GM18868 (cell line): ENCODE data around the gene LRRC8D.

Source experiments
- ATAC-seq: cut with Tn5 transposase; IDR thresholded peaks from one replicate; pipeline ENCODE4 v1.9.1; 2021; ENCODE audit warnings: mild to moderate bottlenecking, moderate library complexity; ENCODE audit not compliant: unreplicated experiment

Gene LRRC8D

DNA sequence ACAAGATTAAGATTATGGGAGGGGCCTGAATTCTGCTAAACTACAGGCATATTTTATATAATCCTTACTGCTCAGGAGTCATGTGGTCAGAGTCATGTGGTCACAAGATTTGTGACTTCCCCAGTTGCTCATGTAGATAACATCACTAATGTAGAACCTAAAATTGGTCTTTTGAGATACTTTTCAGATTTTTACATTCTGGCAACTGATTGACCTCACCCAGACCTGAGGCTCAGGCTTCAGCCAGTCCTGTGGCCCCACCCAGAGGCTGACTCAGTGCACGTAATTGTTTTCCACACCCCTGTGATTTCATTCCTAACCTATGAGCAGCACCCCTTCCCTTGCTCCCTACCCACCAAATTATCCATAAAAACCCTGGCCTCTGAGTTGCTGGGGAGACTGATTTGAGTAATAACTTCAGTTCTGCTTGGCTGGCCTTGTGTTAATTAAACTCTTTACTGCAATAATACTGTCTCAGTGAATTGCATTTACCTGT is 132.3 kb downstream of the LRRC8D start:
- peak; percentile 60 for ATAC-seq

- no peak for ATAC-seq
Observed at GRCh38 chr1:89953929-89954328, 133.1 kb downstream of the LRRC8D start.

DNA sequence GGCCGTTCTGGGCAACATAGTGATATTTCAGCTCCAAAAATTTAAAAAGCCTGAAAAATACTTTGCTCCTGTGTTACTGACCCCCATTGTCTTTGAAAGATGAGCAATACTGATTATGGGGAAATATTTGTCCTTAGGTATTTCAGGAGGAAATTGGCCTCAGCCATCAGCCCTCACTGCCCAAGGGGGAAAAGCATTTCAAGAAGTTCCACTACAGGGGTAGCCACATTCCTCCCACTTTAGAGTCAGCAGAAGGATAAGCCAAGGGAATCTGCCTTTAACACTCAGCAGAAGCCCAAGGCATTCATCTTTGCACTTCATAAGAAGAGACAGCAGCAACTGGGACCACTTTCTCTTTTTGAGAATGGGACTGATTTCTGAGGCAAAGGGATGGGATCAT is 133.6 kb downstream of the LRRC8D start:
- no peak for ATAC-seq

- no peak for ATAC-seq
Observed at GRCh38 chr1:89955311-89956205, 134.7 kb downstream of the LRRC8D start.

GRCh38 chr1:89957107-89957506 is 136.3 kb downstream of the LRRC8D start:
- ATAC-seq = no peak

DNA sequence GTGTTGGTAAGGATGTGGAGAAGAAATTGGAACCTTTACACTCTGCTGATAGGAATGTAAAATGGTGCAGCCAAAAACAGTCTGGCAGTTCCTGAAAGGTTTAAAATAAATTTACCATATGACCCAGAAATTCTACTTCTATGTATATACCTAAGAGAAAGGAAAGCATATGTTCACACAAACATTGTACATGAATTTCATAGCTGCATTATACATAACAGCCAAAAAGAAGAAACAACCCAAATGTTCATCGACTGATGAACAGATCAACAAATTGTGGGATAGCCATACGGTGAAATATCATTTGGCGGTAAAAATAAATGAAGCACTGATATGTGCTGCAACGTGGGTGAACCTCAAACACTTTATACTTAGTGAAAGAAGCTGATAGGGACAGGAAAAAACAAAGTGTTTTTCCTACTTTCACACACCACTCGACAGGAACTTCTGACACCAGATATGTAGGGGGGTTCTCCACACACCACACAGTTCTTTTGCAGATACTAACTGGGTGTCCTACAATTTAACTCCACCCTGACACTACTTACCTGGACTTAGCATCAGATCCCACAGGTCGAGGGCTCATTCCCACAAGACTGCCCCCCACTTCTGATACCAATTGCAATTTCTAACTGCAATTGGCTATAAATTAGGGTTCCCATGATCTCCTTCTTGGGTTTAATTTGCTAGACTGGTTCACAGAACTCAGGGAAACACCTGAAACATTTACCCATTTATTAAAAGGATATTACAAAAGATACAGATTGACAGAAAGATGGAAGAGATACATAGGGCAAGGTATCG is 138.2 kb downstream of the LRRC8D start:
- no peak for ATAC-seq

DNA sequence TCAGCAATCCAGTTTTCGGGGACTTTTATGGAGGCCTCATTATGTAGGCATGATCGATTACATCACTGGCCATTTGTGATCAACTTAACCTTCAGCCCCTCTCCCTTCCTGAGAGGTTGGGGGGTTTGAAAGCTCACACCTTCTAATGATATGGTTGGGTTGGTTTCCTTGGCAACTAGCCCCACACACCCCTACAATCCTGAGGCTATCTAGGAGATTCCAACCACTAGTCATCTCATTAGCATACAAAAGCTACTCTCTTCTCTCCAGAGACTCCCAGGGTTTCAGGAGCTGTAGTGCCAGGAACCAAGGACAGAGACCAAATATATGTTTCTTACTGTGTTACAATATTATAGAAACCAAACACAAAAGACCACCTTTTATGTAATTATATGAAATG is 138.9 kb downstream of the LRRC8D start:
- no peak for ATAC-seq

DNA sequence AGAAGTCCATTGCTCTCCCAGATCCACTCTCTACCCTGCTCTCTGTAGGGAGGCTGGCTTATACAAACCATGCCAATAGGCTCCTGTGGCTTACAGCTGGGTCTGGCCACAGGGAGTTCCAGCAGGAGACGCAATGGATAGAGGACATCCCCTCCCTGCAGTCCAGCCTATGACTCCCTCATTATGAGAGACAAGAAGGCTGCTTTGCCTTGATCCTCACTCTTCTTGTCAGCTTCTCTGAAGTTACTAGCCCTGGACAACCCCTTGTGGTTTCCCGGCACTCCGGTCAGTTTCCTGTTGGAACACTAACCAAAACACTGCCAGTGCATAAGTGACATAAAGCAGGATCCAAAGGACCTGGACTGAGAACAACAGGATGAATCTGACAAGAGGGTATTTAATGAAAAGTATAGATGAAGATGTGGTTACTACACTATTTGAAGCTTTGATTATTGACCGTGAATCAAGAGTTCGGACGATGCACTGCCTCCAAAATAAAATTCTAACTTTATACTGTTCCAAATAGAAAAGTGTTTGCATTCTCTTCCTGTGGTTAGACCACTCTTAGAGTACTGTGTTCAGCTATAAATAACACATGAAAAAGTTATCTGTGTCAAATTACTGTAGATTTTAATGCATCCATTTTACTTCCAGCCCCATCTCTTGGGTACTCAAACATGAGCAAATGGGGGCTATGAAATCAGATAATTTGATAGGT is 141.4 kb downstream of the LRRC8D start:
- no peak for ATAC-seq

DNA sequence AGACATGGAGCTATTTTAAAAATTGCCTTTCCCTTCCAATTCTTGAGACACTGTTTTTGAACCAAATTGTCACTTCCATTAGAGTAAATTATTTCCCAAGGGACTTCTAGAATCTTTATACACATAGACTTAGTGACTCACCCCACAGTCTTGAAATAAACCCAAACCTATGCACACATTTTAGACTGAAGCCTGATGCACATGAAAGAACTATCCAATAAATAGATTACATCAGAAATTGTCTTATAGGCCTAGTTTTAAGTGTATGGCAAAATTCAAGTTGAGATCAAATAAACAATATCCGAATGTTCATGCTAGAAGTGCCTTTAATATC is 141.9 kb downstream of the LRRC8D start:
- no peak for ATAC-seq

DNA sequence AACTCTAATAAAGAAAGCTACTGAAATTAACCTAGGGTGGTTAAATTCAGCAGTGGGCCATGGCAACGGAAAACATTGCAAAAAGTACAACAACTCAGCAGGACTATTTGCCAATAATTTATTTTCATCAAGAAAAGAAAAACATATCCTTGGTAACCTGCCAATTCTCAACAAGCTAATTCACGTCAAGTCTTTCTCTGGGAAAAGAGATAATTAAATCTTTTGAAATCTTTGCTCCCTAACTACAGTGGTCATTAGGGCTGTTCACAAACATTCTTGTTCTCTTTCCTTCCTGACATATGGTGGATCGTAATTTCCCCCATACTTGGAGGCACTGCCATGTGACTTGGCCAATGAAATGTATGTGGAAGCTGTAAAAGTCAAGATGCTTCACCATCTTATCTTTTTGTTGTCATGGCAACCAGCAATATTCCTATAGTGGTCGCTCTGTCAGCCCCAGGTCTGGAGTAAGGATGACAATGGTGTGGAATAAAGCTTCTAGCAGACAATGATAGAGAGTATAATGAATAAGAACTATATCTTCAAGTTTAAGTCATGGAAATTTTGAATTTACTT is 144.4 kb downstream of the LRRC8D start:
- no peak for ATAC-seq

DNA sequence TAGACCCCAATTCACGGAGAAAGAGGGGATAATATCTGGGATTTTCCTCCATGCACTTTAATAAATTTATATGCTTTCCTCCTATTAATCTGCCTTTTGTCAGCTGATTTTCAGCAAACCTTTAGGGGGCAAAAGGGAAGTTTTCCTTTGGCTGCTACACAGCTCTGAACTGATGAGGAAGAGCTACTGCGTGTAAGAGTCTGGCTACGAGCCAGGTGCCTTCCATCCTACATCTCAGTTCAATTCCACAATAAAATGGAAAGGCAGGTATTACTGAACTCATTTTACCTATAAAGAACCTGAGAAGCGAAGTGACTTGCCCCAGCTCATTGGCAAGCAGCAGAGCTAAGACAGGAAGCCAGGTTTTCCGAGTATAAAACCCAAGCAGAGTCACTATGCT is 145.8 kb downstream of the LRRC8D start:
- ATAC-seq = no peak

DNA sequence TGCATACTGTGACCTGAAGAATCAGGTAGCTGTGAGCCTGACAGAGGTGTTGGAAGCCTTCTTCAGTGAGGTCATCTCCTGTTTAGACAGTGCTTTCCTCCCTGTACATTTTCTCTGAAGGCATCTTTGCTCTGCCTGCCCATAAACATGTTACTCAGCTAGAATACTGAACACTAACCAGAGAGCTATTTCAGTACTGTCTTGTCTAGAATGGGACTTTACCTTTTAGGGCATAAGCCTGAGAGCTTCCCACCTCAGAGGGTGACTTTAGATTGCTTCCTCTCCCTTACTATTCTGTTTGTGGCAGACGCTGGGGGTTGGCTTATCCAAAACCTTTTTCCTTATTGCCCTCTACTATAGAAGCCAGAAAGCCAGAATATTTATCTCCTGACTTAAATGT is 150.8 kb downstream of the LRRC8D start:
- ATAC-seq = peak; percentile 93

GRCh38 chr1:89972024-89972423 is 151.2 kb downstream of the LRRC8D start:
- no peak for ATAC-seq

GRCh38 chr1:89973471-89974127 is 152.8 kb downstream of the LRRC8D start:
- ATAC-seq = no peak

DNA sequence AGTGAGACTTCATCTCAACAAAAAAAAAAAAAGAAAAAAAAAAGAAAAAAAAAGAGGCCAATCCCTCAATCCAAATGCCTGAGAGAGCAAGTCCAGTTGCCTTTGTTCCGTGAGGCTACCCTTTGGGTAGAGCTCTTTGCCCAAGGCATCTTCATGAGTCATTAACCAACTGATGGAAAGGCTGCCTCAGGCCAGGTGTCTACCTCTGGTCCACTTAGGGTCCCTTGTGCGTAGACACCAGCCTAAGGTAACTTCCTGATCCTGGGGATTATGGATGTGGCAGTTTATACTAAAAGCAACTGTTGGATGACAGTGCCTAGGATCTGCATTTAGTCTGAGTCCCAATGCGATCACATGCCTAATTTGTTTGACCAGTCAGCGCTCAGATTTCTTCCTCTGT is 153.4 kb downstream of the LRRC8D start:
- ATAC-seq = no peak

- no peak for ATAC-seq
Observed at GRCh38 chr1:89974696-89975470, 154.1 kb downstream of the LRRC8D start.

DNA sequence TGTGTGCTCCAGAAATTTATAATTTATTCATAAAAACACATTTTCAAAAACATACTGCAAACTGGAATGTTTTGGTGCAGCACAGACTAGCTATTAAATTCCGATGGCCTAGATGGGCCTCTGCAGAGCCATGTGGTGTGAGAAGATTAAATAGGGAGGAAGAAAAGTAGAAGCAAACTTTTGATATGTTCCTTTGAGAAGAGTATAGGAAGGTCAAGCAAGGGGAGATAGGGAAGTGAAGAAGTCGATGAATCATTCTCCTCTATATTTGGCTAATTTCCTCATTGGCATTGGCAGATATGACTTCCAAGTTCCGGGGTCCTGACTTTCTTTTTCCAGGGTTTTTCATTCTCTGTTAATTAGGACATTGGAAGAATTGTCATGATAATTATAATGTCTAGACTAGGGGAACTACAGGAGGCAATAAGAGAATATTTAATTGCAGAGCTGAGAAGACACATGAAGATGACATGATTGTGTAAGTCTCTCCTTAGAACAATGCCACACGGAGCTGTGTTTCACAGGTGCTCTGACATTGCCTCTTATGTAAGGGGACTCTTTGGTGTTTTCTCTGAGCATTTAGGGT is 154.8 kb downstream of the LRRC8D start:
- ATAC-seq = no peak

- no peak for ATAC-seq
Observed at GRCh38 chr1:89978755-89979154, 157.9 kb downstream of the LRRC8D start.

- no peak for ATAC-seq
Observed at GRCh38 chr1:89980605-89981004, 159.8 kb downstream of the LRRC8D start.
